ENCODE measurements around the gene HMCN1. TPM values are rescaled to one million over a fixed set of nuclear protein-coding genes. Genes with fewer than 3 reads are reported as not detected.

HMCN1 gene
- total RNA-seq, 1 donor from 2014 or later, result not detected

DNA sequence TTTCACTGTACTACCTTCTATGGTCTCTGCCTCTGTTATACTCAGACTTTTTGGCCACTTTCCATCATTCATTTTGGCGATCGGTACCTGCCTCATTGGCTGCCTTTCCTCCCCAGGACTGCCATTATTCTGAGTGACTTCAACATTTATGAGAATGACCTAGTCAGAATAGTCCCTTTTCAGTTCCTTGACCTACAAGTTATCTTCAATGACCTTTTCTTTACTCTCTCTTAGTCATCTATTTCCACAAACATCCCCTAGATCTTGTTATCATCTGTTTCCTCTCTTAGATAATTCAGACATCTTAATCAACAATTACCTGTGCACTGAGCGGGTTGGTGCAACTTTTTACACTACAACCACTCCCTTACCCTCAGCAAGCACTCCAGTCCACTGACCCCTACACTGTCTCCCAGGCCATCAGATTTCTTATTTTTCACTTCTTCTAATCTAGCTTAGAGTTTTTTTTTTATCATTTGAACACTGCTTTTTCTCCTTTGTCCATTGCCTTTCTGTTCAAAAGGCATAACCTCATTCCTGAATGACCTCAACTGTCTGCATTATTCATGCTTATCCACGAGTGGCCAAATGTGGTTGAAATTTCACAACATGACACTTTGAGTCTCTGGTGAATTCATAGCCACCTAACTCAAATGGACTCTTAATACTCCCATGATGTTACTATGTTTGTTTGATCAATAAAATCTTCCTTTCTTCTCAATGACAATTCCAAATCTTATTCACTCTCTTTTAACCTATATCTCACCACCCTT lies 112.7 kb downstream of the HMCN1 start:
- no peak for DNase-seq (ENCODE audit: low spot score)
- Mint-ChIP-seq H3K4me1 (ENCODE audit: low read depth) (no peaks in the 10 kb centered on the region), H3K4me3 (no peak overlapping the region), H3K9me3 (no peaks in the 10 kb centered on the region), H3K27ac (no peak overlapping the region), H3K36me3 (ENCODE audit: low read depth) (no peaks in the 10 kb centered on the region), H3K27me3 (ENCODE audit: insufficient read depth) (peaks cover 2% of the 10 kb centered on the region)
- intact Hi-C loops (cut with micrococcal nuclease), result no loop called here

DNA sequence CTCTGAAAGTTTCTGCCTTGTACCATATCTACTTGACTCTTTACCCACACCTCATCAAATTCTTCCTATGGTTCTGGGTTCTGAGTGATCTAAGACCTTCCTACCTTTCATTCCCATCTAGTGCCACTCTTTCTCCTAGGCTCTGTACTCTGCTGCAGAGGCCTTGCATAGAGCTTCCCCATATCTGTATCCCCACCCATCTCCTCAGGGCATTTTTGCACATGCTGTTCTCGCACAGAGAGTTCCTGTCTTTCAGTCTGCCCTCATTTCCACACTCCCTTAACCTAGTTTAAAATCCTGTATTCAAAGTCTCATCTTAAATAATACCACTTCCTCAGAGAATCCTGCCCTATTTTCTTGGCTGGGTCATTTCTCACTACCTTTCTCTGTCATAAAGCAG lies 114.8 kb downstream of the HMCN1 start:
- Mint-ChIP-seq H3K4me3 (no peak overlapping the region), H3K36me3 (ENCODE audit: low read depth) (no peaks in the 10 kb centered on the region), H3K27me3 (ENCODE audit: insufficient read depth) (peaks cover 4% of the 10 kb centered on the region), H3K27ac (no peak overlapping the region), H3K9me3 (no peaks in the 10 kb centered on the region), H3K4me1 (ENCODE audit: low read depth) (no peaks in the 10 kb centered on the region)
- intact Hi-C loops (cut with micrococcal nuclease), result no loop called here
- DNase-seq (ENCODE audit: low spot score), result no peak

DNA sequence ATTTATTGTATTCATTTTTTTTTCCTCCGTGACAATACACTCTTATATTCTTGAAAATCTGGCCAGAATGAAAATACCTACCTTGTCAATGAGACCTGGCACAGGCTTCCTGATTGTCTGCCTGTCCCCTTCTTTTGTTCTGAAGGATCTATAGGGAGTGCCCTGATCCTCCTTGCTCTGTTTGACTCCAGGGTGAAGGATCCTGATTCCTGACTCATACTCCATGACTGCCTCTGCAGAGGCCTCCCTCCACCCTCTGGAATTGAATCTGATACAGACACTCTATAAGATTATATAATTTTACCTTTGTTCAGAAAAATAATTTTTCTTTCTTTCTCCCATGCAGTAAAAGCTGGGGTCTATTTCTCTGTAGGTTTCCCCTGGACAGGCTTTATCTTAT lies 116.2 kb downstream of the HMCN1 start:
- no peaks in the 10 kb centered on the region for H3K9me3 Mint-ChIP-seq
- peaks cover 4% of the 10 kb centered on the region for H3K27me3 Mint-ChIP-seq (ENCODE audit: insufficient read depth)
- no peaks in the 10 kb centered on the region for H3K4me1 Mint-ChIP-seq (ENCODE audit: low read depth)
- intact Hi-C loops (cut with micrococcal nuclease), result no loop called here
- DNase-seq (ENCODE audit: low spot score), result no peak
- H3K36me3 Mint-ChIP-seq (ENCODE audit: low read depth), result no peaks in the 10 kb centered on the region
- no peak overlapping the region for H3K4me3 Mint-ChIP-seq
- H3K27ac Mint-ChIP-seq, result no peak overlapping the region

DNA sequence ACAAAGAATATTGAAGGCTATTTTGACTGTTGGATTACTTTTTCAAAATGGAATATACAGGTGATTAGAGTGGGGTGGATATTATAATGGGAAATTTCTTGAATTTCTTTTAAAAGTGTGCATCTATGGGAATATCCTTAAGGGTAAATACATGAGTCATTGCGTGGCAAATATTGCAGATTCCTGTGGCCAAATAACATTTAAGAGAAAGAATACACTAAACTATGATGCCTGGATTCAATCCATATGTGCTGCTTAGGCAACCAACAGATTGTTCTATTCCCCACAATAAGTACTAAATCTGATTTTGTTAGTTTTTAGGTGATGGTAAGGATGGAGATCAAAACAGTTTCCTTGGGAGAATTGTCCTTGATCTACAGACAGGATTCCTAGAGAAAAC lies 119.5 kb downstream of the HMCN1 start:
- Mint-ChIP-seq H3K4me1 (ENCODE audit: low read depth) (no peaks in the 10 kb centered on the region), H3K36me3 (ENCODE audit: low read depth) (no peaks in the 10 kb centered on the region), H3K27ac (no peak overlapping the region), H3K9me3 (no peaks in the 10 kb centered on the region), H3K4me3 (no peak overlapping the region), H3K27me3 (ENCODE audit: insufficient read depth) (peaks cover 4% of the 10 kb centered on the region)
- no peak for DNase-seq (ENCODE audit: low spot score)
- intact Hi-C loops (cut with micrococcal nuclease), result no loop called here

DNA sequence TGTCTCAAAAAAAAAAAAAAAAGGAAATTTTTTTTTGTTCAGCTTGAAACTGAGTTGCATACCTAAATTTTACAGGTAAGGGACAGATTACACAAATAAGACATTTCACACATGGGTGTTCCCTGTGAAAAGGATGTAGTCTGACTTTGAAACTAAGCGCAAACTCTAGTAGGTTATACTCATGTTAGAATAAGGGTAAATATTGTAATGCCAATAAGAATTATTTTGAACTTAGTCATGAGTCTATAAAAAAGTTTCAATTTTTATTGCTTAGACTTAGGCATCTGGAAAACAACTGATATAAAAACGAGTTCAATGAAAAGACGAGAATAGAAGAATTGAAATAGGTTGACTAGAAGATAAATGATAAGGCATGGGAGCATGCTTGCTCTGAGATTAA lies 122.3 kb downstream of the HMCN1 start:
- Mint-ChIP-seq H3K36me3 (ENCODE audit: low read depth) (no peaks in the 10 kb centered on the region), H3K9me3 (no peaks in the 10 kb centered on the region), H3K4me3 (no peak overlapping the region), H3K27me3 (ENCODE audit: insufficient read depth) (peaks cover 4% of the 10 kb centered on the region), H3K4me1 (ENCODE audit: low read depth) (no peaks in the 10 kb centered on the region), H3K27ac (no peak overlapping the region)
- intact Hi-C loops (cut with micrococcal nuclease), result no loop called here
- no peak for DNase-seq (ENCODE audit: low spot score)

DNA sequence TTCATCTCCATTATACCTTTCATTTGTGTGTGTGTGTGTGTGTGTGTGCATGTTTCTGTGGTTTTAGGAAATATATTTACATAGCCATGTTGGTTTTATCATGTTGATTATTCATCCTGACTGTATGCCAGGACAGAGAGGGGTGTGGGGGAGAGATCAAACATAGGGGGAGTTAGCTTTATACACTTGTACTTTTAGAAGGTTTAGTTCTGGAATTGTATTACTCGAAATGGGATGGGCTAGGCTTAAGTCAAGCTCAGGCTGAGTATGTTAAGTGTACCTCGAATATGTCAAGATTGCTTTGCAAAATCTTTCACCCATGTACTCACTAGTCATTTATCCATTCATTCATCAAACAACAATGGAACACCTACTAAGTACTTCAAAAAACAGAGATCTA lies 123.3 kb downstream of the HMCN1 start:
- H3K27ac Mint-ChIP-seq, result no peak overlapping the region
- intact Hi-C loops (cut with micrococcal nuclease), result no loop called here

DNA sequence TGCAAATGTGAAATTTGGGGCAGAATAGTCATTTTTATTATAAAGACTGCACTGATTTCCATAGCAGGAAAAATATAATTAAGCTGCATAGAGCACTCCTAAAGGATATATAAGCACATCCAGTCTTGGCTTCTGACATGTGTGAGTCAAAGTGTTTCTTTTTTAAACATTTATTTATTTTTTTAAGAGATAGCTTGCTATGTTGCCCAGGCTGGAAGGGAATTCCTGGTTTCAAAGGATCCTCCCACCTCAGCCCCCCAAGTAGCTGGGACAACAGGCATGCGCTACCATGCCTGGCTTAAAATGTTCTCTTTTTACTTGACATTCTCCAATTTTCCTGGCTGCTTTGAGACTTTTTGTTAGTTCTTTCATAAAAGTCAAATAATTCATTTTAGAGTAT lies 126.1 kb downstream of the HMCN1 start:
- intact Hi-C loops (cut with micrococcal nuclease), result no loop called here
- Mint-ChIP-seq H3K27ac (no peak overlapping the region), H3K27me3 (ENCODE audit: insufficient read depth) (no peaks in the 10 kb centered on the region), H3K4me1 (ENCODE audit: low read depth) (no peaks in the 10 kb centered on the region), H3K4me3 (no peak overlapping the region), H3K9me3 (no peaks in the 10 kb centered on the region), H3K36me3 (ENCODE audit: low read depth) (no peaks in the 10 kb centered on the region)
- DNase-seq (ENCODE audit: low spot score), result no peak

More for the DNA sequence above, 123.3 kb downstream of the HMCN1 start:
- no peak for DNase-seq (ENCODE audit: low spot score)
- Mint-ChIP-seq H3K4me1 (ENCODE audit: low read depth) (no peaks in the 10 kb centered on the region), H3K27me3 (ENCODE audit: insufficient read depth) (no peaks in the 10 kb centered on the region), H3K9me3 (no peaks in the 10 kb centered on the region), H3K36me3 (ENCODE audit: low read depth) (no peaks in the 10 kb centered on the region), H3K4me3 (no peak overlapping the region)

DNA sequence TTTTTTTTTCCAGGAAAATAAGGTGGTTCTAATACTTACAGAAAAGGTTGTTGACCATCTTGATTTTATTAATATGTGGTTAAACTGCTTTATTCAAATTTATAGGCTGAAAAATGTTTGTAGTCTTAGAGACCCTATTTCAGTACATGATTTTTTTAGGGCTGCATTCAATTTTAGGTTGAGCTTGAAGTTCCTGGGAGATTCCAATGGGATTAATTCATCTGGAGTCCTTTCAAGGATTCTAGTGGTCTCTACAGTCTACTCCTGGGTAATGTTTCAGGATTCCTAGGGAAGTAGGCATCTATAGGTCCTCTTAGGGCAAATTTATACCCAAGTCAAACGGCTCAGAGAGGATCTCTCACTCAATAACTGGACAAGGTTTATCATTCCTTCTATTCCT lies 126.7 kb downstream of the HMCN1 start:
- Mint-ChIP-seq H3K27me3 (ENCODE audit: insufficient read depth) (no peaks in the 10 kb centered on the region), H3K4me3 (no peak overlapping the region), H3K36me3 (ENCODE audit: low read depth) (no peaks in the 10 kb centered on the region), H3K27ac (no peak overlapping the region), H3K4me1 (ENCODE audit: low read depth) (no peaks in the 10 kb centered on the region), H3K9me3 (no peaks in the 10 kb centered on the region)
- intact Hi-C loops (cut with micrococcal nuclease), result no loop called here
- no peak for DNase-seq (ENCODE audit: low spot score)

DNA sequence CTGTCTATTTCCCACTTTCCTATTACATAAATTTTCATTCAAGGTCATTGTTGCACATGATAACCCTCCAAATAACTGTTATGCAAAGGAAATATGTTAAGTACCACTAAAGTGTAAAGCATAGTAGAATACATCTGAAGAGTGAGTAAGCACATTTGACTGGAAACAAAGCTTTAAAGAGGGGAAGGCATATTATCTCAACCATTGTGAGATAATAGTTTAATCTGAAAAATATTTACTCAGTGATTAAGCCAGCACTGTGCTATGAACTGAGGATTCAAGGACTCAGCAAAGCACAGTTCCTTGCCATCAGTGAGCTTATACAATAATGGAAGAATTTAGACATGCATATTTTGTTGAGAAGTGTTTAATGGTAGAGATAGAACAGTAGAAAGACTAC lies 127.4 kb downstream of the HMCN1 start:
- Mint-ChIP-seq H3K4me3 (no peak overlapping the region), H3K4me1 (ENCODE audit: low read depth) (no peaks in the 10 kb centered on the region), H3K36me3 (ENCODE audit: low read depth) (no peaks in the 10 kb centered on the region), H3K27ac (no peak overlapping the region), H3K27me3 (ENCODE audit: insufficient read depth) (no peaks in the 10 kb centered on the region), H3K9me3 (no peaks in the 10 kb centered on the region)
- intact Hi-C loops (cut with micrococcal nuclease), result no loop called here
- DNase-seq (ENCODE audit: low spot score), result no peak

DNA sequence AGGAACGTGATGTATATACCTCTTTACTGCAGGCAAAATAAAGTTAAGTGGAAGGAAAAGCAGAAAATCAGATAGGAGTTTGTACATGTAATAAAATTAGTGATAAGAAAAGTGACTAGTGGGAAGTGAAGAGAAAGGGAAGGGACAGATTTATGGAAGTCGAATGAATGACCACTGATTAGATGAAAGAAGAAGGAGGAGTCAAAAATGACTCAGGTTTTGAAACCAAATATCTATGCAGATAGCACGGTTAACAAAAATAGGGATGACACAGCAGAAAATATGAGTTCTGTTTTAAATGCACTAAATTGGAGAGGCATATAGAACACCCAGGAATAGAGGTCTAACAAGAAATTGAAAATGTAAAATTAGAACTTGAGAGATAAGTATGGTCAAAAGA lies 128.0 kb downstream of the HMCN1 start:
- H3K36me3 Mint-ChIP-seq (ENCODE audit: low read depth), result no peaks in the 10 kb centered on the region
- H3K27ac Mint-ChIP-seq, result no peak overlapping the region
- no peaks in the 10 kb centered on the region for H3K4me1 Mint-ChIP-seq (ENCODE audit: low read depth)
- no peak for DNase-seq (ENCODE audit: low spot score)
- intact Hi-C loops (cut with micrococcal nuclease), result no loop called here
- H3K9me3 Mint-ChIP-seq, result no peaks in the 10 kb centered on the region
- no peaks in the 10 kb centered on the region for H3K27me3 Mint-ChIP-seq (ENCODE audit: insufficient read depth)
- no peak overlapping the region for H3K4me3 Mint-ChIP-seq

DNA sequence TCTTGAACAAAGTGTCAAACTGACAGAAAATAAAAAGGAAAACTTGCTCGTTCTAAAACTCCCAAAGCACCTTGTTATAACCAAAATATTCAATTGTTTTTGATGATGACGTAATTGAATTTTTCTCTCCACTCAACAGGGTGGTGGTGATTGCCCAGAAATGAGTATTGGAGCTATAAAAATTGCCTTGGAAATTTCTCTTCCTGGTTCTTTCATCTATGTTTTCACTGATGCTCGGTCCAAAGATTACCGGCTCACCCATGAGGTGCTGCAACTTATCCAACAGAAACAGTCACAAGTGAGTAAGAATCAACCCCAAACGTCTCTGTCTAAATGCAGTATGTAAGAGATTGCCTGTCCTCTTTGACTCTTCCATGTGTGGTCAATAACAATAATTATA lies 130.1 kb downstream of the HMCN1 start:
- no peaks in the 10 kb centered on the region for H3K36me3 Mint-ChIP-seq (ENCODE audit: low read depth)
- no peaks in the 10 kb centered on the region for H3K4me1 Mint-ChIP-seq (ENCODE audit: low read depth)
- no peak overlapping the region for H3K27ac Mint-ChIP-seq
- H3K9me3 Mint-ChIP-seq, result no peaks in the 10 kb centered on the region
- intact Hi-C loops (cut with micrococcal nuclease), result no loop called here
- no peak for DNase-seq (ENCODE audit: low spot score)
- H3K4me3 Mint-ChIP-seq, result no peak overlapping the region
- no peaks in the 10 kb centered on the region for H3K27me3 Mint-ChIP-seq (ENCODE audit: insufficient read depth)

DNA sequence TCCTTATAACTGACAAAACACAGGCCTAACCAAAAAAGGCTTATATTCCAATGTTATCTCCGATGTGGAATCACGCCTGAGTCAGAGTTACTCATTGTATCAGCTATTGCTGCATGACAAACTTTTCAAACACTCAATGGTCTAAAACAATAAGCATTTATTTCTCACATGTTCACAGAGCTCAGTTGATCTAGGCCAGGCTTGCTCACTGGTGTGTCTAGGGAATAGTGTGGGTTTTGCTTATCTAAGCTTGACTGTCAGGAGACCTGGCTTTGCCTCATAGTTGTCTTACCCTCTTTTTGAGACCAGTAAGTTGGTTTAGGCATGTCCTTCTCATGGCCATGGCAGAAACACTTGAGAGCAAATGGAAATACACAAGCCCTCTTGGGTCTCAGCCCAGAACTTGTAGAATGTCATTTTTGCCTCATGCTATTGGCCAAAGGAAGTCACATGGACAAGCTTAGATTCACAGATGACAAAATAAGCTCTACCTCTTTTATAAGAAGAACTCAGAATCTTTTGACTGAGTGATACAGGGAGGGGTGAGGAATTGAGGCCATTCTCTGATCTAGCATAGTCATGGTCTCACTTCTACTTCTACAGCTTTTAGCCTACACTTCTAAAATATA lies 130.8 kb downstream of the HMCN1 start:
- H3K27ac Mint-ChIP-seq, result no peak overlapping the region
- H3K4me1 Mint-ChIP-seq (ENCODE audit: low read depth), result no peaks in the 10 kb centered on the region
- no peak for DNase-seq (ENCODE audit: low spot score)
- H3K36me3 Mint-ChIP-seq (ENCODE audit: low read depth), result no peaks in the 10 kb centered on the region
- H3K27me3 Mint-ChIP-seq (ENCODE audit: insufficient read depth), result no peaks in the 10 kb centered on the region
- H3K4me3 Mint-ChIP-seq, result no peak overlapping the region
- intact Hi-C loops (cut with micrococcal nuclease), result no loop called here
- H3K9me3 Mint-ChIP-seq, result no peaks in the 10 kb centered on the region

DNA sequence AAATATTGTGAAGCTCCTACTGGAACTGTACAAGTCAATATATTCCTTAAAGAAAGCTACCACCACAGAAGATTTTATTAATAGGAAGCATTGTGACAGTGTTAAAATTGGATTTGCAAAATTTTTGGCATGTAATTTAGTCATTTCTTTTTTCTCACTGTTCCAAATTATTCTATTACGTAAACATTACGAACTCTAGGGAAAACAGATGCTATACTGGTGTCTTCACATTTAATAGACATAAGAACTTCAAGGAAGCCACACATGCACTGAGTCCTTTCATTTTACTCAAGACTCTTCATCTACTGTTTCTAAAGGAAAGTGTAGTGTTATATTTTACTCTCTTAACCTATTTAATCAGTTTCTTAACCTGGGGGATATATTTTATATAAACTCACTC lies 135.4 kb downstream of the HMCN1 start:
- no peak for DNase-seq (ENCODE audit: low spot score)
- Mint-ChIP-seq H3K27me3 (ENCODE audit: insufficient read depth) (no peaks in the 10 kb centered on the region), H3K27ac (no peak overlapping the region), H3K36me3 (ENCODE audit: low read depth) (no peaks in the 10 kb centered on the region), H3K9me3 (no peaks in the 10 kb centered on the region), H3K4me3 (no peak overlapping the region), H3K4me1 (ENCODE audit: low read depth) (no peaks in the 10 kb centered on the region)
- intact Hi-C loops (cut with micrococcal nuclease), result no loop called here
